NCI-H524 treated with DMSO at 0.1 percent for 48 hours (cell line): ENCODE data around the gene CFAP92.
A peak's percentile ranks its signal among the peaks of the same experiment; 100 is the strongest.

Experiments used
- DNase-seq: peaks from one replicate; lab custom pipeline; 2025; lab: John Stamatoyannopoulos, UW

CFAP92 gene

DNA sequence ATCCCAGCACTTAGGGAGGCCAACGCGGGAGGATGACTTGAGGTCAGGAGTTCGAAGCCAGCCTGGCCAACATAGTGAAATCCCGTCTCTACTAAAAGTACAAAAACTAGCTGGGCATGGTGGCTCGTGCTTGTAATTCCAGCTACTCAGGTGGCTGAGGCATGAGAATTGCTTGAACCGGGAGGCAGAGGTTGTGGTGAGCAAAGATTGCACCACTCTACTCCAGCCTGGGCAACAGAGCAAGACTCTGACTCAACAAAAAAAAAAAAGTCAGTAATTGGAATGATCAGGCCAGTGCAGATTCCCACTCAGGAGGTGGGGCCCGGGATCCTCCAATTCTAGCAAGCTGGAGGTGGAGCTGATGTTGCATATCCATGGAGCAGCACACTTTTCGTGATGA, 5.6 kb downstream of the CFAP92 start:
- no peak for DNase-seq

DNA sequence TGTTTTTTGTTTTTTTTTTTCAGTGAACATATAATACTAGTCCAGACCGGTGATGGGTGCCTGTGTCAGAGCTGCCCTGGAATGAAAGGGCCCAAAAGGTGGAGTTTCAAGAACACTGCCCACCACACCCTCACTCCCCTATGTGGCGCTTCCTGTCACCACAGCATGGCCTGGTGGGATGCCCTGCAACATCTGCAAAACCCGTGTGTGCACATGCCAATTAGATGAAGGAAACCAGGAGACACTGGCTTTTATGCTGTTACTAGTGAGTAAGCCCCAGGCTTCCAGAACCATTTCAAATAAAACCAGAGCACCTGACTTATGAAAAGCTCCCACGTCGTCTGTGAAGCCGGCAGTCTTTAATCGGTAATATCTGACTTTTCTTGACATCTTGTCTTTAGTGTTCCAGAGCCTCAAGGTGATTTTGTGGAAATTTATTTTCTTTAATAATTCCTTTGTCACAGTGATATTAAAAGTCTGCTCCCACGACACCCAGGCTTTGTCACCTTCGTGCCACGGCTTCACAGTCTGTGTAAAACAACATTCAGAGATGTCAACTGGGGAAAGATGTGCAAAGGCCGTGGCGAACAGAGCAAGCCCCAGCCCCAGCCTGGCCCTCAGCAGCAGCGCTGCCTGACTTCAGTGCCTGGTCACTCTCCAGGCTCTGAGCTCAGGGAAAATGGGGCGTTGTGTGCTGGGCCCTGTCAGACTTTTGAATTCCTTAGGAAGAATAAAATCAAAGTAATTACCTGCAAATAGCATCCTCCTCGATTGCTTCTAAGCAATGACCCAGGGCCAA, 6.4 kb downstream of the CFAP92 start:
- no peak for DNase-seq

DNA sequence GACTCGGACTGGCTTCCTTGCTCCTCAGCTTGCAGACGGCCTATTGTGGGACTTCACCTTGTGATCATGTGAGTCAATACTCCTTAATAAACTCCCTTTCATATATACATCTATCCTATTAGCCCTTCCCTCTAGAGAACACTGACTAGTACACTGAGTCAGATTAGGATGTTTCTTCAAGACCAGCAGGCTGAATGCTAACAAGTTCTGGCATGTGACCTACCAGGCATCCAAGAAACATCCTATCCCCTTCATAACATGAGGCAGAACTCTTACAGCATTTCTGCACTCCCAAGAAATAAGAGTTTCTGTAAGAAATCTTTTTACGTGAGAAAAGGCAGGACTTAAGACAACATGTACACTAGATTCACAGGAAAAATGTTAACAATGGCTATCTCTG, 9.3 kb downstream of the CFAP92 start:
- no peak for DNase-seq

DNA sequence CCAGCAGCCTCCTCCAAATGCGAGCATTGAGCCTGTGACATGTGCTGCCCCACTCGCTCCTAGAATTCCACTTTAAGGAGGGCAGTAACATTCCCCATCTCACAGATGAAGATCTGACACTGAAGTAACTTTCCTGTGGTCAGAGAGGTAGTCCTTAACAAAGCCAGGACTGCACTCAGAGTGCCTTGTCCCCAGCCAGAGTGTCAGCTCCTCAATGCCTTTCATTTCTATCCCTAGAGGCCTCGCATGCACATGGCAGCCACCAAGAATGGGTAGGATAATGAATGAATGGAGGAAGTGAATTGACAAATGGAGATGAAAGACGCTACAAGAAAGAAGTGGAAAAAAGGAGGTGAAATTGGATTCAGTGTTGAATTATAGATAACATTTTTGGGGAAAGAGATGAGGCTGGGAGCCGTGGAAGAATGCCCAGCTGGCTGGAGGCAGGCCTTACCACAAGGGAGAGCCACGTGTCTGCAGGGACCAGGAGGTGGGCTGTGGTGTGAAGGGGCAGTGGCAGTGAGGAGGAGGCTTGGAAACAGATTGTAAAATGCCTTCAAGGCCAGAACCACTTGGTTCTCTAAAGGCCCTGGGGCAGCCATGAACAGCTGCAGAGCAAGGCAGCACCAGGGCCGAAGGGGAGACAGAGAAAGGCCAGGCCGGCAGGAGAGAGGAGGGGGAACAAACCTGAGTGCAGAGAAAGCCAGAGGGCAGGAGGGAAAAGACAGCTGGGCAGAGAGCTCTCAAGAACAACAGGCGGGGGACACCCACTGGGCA, 10.4 kb downstream of the CFAP92 start:
- peak; percentile 83 for DNase-seq

DNA sequence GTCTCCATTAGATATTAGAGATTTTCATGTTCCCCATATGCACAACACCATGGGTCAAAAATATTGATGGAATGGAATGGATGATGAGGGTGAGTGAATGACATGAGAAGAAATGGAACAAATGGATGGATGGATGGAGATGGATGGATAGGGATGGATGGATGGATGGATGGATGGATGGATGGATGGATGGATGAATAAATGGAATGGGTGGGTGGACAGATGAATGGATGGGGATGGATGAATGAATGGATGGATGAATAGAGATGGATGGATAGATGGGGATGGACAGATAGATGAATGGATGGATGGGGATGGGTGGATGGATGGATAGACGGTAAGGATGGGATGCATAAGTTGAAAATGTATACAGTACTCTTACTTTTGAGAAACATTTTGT, 18.6 kb downstream of the CFAP92 start:
- DNase-seq = no peak

DNA sequence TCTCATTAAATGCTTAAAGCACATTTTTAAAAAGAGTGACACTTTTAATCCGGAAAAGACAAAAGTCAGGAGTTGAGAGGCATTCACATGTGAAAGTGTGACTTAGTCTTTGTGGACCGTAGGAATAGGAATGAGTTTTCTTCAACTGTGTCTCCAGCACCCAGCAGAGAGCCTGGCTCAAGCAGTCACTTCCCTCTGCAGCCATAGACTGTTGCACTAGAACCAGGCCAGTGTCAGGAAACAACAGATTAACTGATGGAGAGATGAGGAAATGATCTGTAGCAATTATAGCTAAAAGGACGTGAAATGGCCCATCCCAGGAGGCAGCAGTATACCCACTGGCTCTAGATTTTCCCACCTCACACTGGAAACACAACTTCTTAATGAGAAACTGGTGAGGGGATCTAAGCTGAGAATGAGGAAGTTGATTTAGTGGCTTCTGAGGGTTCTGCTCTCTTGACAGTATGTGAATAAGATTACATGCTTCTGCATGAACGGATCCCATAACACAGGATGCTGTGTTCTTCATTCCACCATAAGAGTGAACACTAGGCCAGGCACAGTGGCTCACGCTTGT, 19.8 kb downstream of the CFAP92 start:
- DNase-seq = no peak

DNA sequence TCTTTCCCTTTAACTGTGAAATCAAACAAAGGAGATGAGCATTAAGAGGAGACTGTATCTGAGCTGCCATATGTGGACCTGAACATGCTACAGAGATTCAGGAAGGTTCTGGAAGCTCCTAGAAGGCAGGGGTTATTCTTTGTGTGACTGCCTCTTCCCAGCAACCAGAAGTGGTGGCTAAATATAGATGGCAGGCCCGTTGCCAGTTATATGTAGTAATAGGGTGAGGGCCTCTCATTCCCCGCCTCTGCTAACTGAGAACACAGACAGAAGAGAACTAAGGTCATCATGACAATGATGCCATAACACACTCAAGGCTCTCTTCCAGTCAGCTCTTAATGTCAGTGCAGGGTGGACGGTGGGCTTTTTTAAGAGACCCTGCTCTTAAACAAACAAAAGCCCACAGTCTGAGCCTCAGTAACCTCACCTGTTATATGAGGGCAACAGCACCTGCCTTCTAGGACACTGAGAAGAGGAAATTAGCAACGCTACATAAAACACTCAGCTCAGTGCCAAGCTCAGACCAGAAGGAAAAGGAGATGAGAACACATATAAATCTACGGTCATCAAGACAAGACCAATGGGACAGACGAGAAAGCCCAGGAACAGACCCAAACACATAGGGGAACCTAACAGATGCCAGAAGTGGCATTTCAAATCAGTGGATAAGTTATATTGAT, 22.3 kb downstream of the CFAP92 start:
- no peak for DNase-seq

DNA sequence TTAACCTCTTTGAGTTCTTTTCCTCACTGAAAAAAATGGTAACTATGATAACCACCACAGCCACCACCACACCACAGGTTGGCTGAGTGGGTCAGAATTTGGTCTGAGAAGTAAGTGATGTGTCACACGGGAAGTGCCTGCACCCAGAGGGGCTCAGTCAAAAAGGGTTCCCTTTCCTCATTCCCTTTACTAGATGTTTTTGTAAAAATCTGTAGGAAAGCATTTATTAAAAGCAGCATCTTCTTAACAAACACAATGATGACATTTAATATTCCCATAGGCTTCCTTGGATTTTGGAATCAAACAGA, 23.2 kb downstream of the CFAP92 start:
- DNase-seq = no peak

DNA sequence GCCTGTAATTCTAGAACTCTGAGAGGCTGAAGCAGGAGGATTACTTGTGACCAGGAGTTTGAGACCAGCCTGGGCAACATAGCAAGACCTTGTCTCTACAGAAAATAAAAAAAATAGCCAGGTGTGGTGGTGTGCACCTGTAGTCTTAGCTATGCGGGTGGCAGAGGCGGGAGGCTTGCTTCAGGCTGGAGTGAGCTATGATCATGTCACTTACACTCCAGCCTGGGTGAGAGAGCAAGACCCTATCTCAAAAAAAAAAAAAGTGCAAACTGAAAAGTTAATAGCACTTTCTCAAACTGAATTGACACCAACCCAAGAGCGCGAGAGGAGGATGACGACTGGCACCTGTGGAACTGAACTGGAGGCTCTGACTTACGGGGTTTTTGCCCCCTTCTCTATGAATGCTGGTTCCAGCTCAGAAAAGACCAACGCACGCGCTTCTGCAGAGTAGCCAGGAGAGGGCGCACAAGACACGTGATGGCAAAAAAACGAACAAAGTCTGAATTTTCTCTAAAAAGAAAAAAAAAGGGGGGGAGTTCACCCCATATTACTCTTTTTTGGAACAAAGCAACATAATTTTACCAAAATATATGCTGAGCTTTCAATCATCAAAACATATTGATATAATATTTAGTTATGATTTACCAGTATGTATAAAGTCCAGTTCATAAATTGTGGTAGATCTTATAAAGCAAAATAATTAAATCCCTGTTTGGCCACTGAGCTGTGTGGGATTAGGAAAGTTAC, 23.7 kb downstream of the CFAP92 start:
- DNase-seq = no peak

DNA sequence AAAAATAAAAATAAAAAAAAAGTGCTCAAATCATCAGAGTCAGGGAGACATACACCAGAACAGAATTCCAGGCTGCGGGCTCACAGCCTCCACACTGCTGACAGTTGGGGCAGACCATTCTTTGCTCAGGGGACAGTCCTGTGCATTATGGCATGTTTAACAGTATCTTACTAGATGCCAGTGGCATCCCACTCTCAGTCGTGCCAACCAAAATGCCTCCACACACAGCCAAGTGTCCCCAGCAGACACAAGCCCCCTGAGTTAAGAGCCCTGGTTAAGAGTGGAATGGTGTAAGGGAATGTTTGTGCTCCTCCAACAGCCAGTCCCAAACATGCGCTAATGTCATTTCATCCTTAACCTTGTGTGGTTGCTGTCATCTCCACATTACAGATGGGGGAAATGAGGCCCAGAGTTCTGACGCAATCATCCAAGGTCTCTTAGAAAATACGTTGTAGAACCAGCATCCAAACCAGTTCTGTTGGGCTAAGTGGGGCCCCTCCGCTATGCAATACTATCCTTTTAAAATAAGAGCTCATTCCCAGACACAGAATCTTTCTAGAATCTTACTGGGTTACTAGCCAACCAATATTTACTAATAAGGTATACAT, 26.0 kb downstream of the CFAP92 start:
- DNase-seq = no peak

DNA sequence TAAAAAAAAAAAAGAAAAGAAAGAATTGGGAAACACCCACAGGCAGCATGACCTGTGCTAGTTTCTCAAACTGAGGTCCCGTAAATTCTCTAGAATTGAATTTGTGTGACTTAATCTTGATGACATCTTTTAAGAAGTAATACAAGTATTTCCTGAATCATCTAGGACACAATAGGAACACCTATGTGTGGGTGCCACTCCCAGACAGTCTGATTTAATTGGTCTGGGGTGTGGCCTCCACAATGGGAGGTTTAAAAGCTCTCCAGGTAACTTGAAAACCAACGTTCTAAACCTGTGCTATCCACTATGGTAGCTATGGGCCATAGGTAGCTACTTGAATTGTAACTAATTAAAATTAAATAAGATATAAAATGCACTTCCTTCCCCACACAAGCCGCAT, 28.1 kb downstream of the CFAP92 start:
- no peak for DNase-seq

DNA sequence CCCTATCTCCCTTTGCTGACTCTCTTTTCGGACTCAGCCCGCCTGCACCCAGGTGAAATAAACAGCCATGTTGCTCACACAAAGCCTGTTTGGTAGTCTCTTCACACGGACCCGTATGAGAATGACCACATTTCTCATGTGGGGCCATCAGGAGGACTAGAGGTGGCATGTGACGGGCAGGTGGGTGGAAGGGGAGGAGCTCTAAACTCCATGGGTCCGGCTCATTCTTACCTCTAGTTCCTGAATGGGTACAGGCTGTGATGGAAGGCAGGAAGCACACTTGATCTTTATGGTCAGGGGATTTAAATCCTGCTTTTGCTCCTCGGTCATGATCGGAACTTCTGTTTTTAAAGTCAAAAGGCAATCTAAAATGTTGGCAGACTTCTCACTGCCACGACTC, 28.6 kb downstream of the CFAP92 start:
- DNase-seq = no peak

DNA sequence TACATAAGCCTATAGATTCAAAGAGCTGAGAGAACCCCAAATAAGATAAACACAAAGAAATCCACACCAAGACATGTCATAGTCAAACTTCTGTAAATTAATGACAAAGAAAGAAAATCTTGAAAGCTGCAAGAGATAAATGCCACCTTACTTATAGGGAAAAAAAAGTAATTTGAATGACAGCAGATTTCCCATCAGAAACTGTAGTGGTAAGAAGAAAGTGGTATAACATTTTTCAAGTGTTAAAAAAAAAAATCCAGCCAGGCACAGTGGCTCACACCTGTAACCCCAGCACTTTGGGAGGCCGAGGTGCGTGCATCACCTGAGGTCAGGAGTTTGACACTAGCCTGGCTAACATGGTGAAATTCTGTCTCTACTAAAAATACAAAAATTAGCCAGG, 37.4 kb downstream of the CFAP92 start:
- DNase-seq = no peak

DNA sequence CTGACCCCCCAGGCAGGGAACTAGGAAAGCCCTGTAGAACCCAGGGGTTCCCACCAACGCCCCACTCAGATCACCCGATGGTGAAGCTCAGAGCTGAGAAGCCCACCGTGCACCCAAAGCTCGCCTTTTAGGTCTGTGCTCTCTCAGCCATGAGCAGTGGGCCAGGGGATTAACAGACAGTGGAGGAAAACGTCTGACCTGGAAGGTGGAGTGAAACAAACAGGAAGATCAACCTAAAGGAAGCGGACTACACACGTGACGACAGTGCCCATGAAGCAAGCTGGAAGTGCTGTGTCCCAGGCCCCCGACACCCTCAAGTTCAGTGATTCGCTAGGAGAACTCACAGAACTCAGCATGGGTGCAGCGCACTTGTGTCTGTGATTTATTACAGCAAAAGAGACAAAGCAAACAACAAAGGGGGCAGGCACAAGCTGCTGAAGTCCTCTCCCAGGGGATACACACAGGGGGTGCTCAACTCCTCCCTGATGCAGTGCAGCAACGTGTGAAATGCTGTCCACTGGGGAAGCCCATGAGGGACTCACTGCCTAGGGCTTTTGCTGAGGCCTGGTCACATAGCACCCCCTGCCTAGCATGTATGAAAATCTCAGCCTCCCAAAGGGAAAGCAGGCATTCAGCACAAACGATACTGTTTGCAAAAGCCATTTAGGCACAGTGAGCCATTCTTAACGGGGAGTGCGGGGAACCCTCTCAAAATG, 43.5 kb downstream of the CFAP92 start:
- DNase-seq = no peak

DNA sequence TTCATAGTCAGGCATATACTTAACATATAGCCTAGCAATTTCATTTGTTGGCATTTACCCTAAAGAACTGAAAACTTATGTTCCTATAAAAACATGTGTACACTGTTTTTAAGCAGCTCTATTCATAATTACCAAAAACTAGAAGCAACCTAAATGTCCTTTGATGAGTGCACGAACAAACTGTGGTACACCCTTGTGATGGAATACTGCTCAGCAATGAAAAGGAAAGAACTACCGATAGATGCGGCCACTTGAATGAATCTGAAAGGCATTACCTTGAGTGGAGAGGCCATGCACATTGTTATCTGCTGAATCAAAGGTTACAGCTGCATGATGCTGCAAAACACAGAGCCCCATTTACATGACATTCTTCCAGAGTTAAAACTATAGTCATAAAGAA, 44.7 kb downstream of the CFAP92 start:
- no peak for DNase-seq

DNA sequence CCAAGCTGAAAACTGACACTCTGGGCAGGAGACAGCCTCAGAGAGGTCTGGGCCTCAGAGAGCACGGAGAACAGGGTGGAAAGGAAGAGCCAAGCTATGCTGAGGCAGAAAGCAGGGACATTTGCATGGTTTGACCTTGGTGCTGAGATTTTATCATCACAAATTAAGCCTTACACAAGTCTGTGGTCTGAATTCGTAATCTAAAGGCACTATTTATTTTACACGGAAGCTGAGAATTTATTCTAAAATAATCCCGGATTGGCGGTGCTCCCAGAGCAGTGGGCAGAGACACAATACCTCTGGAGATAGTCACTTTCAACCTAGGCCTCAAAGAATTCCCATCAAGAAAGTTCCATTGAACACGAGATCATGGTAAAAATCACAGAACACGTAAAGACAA, 47.5 kb downstream of the CFAP92 start:
- DNase-seq = no peak

DNA sequence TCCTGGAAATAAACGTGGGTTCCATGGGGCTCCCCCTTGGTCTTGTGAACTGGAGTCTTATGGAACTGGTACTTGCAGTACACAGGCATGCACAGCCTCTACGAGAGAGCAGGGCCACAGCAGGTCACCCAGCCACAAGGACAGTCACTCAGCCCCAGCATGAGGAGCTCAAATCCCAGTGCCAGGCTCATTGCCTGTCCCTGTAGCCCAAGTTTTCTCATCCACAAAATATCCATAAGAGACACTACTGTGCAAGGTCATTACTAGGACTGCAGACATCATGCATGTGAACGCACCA, 48.0 kb downstream of the CFAP92 start:
- DNase-seq = no peak

DNA sequence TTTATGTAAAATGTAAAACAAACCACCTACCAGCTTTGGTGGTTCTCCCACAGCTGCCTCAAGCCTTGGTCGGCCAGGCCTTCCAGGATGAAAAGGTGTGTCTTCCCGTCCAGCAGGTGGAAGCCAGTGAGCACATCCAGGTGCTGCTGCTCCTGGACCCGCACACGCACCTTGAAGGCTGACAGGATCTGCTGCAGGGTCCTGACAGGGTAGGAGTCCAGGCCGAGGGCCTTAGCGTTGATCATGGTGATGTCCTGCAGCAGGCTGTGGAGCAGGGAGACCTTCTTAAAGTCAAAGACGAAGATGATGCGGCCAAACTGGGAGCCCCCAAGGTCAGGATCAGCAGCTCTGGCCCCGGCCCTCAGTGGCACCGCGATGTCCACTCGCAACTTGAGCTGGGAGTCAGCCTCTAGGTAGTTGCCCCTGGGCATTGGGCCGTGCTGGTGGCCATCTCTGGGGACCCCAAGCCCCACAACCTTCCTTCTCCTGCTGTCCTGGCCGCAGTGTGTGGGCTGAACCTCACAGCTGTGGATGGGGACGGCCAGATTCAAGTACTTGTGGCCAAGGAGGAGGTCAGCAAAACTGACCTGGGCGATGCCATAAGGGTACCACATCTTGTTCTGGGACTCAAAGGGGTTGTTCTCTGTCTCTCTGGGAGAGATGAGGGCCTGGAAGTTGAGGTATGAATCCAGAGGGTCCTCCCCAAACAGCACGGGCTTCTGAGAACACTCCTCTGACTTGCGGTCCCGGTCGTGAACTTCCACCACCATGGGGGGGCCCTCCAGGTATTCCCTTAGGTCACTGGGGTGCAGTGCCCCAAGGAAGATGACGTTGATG, 48.6 kb downstream of the CFAP92 start:
- DNase-seq = no peak

DNA sequence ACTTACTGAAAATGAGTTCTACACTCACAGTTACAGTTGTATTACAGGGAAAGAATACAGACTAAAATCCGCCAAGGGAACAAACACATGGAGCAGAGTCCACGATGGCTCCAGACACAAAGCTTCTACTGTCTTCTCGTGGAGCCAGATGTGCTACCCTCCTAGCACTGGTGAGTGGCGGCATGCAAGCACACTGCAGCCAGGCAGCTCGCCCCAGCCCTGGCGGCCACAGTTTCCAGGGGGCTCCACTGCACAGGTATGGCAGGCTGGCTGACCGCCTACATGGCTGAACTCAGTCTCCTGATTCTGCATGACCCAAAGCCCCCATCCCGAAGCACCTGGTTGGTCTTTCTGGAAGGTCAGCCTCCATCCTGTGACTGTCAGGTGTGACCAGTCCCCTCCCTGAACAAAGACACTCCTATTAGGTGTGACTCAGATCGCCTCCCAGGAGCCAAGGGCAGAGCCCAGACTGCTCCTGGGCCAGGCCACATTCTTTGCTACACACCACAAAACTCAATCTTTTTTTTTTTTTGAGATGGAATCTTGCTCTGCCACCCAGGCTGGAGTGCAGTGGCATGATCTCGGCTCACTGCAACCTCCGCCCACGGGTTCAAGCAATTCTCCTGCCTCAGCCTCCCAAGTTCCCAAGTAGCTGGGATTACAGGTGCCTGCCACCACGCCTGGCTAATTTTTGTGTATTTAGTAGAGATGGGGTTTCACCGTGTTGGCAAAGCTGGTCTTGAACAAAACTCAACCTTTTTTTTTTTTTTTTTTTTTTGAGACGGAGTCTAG, 51.5 kb downstream of the CFAP92 start:
- no peak for DNase-seq

DNA sequence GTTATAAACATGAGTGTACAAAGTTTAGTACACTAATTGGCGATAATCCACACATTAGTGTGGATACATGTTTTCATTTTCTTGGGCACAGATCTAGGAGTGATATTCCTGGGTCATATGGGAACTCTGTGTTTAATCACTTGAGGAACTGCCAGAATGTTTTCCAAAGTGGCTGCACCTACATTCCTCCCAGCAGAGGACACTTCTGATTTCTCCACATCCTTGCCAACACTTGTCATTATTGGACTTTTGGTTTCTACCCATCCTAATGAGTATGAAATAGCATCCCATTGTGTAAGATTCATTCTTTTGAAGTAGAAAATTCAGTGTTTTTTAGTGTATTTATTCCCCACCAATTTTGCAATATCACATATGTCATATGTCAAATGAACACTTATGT, 53.6 kb downstream of the CFAP92 start:
- no peak for DNase-seq
